ENCODE measurements around the gene MAPK11. TPM values are rescaled to one million over a fixed set of nuclear protein-coding genes. Genes with fewer than 3 reads are reported as not detected.

MAPK11 gene
- total and polyA plus RNA-seq, 2 donors (not counting 1 experiment from before 2014, with no cell fraction given): 8.1 to 9.9 TPM

DNA sequence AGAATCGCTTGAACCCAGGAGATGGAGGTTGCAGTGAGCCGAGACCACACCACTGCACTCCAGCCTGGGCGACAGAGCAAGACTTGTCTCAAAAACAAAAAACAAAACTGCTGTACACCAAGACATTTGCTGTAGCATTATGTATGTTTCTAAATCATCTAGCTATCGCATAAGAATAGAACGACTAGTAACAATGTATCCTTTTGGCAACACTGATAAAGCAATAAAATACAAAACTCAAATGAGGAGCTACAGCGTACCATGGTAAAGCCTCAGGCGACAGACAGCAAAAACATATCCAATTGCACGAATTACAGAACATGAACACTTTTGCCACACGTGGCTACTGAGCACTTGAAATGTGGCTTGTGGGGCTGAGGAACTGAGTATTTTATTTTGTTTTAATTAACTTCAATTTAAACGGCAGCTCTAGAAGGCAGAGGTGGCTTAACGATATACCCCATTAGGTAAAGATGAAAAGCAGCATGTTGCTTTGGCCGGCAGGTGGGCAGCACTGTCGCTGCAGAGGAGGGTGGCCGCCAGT lies 27.7 kb downstream of the MAPK11 start:
- peaks cover 74% of the 10 kb centered on the region for H4K20me1 ChIP-seq (ENCODE audit: control insufficient read depth, insufficient read depth, low read length, poor library complexity, severe bottlenecking)
- peak overlapping the region; percentile 19 for H3K9ac ChIP-seq (ENCODE audit: low read length)
- DNase-seq (no peak), ATAC-seq (ENCODE audit: low read depth) (no peak)
- TF ChIP-seq, protein P1, sequence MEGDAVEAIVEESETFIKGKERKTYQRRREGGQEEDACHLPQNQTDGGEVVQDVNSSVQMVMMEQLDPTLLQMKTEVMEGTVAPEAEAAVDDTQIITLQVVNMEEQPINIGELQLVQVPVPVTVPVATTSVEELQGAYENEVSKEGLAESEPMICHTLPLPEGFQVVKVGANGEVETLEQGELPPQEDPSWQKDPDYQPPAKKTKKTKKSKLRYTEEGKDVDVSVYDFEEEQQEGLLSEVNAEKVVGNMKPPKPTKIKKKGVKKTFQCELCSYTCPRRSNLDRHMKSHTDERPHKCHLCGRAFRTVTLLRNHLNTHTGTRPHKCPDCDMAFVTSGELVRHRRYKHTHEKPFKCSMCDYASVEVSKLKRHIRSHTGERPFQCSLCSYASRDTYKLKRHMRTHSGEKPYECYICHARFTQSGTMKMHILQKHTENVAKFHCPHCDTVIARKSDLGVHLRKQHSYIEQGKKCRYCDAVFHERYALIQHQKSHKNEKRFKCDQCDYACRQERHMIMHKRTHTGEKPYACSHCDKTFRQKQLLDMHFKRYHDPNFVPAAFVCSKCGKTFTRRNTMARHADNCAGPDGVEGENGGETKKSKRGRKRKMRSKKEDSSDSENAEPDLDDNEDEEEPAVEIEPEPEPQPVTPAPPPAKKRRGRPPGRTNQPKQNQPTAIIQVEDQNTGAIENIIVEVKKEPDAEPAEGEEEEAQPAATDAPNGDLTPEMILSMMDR (IDR thresholded peaks at IDR 0.05): no peak
- TF ChIP-seq EZH2 (IDR thresholded peaks at IDR 0.05; ENCODE audit: borderline replicate concordance, insufficient read depth, low read depth, low read length, poor library complexity, severe bottlenecking): no peak
- Mint-ChIP-seq H3K9me3 (ENCODE audit: insufficient read depth) (no peaks in the 10 kb centered on the region), H3K27ac (peak overlapping the region; percentile 53), H3K27me3 (no peaks in the 10 kb centered on the region), H3K4me1 (peaks cover 36% of the 10 kb centered on the region), H3K4me3 (peak overlapping the region; percentile 96)
- 64% methylated on average over 5 of the region's 14 CpGs for WGBS (ENCODE audit: insufficient coverage)
- no peak overlapping the region for H2AFZ ChIP-seq (ENCODE audit: insufficient read depth, low read depth, low read length, poor library complexity, severe bottlenecking)
- peak overlapping the region; percentile 93 for H3K4me2 ChIP-seq (replicated peaks; ENCODE audit: low read depth, low read length, poor library complexity, severe bottlenecking)
- no peaks in the 10 kb centered on the region for H3K9me3 ChIP-seq (ENCODE audit: control extremely low read depth in 1 of 3, control insufficient read depth in 2 of 3, insufficient read depth in 1 of 3, low read length in 2 of 3)
- CTCF ChIA-PET: interaction anchor here (0.7 to 2.6 kb wide), 15 partner anchors 9 to 474 kb away, joined by 3 to 20 read pairs (median 5); partner anchors contain the start of genes DENND6B, HDAC10 and SCO2
- peaks cover 89% of the 10 kb centered on the region for H3K79me2 ChIP-seq (ENCODE audit: control insufficient read depth, insufficient read depth, low read length)
- H3K36me3 ChIP-seq (replicated peaks in 1 of 2; ENCODE audit: control extremely low read depth in 1 of 2, control insufficient read depth in 1 of 2, extremely low read depth in 1 of 2, insufficient read depth in 2 of 2, low read length in 1 of 2): peaks cover 0 to 32% of the 10 kb centered on the region in 2 experiments
- H3K4me3 ChIP-seq (ENCODE audit: control extremely low read depth in 1 of 5, extremely low read depth in 1 of 5, insufficient read depth in 1 of 5, low read depth in 2 of 5, low read length in 4 of 5): peak overlapping the region in 3 of 5 experiments; percentile 12 to 48 (median 25)
- POLR2A ChIA-PET: interaction anchor here (0.7 kb wide), 1 partner anchor 44 kb away, joined by 3 read pairs; no protein-coding TSS in a partner anchor
- H3K4me1 ChIP-seq (ENCODE audit: control insufficient read depth in 2 of 2, insufficient read depth in 2 of 2, low read length in 2 of 2): peaks cover 30 to 50% of the 10 kb centered on the region in 2 donors
- intact Hi-C loops (cut with micrococcal nuclease): no loop called here
- H3K27ac ChIP-seq (ENCODE audit: low read length in 2 of 2): no peak overlapping the region
- no peaks in the 10 kb centered on the region for H3K27me3 ChIP-seq (replicated peaks in 1 of 4; ENCODE audit: control extremely low read depth in 1 of 4, control insufficient read depth in 3 of 4, insufficient read depth in 4 of 4, low read length in 3 of 4)

DNA sequence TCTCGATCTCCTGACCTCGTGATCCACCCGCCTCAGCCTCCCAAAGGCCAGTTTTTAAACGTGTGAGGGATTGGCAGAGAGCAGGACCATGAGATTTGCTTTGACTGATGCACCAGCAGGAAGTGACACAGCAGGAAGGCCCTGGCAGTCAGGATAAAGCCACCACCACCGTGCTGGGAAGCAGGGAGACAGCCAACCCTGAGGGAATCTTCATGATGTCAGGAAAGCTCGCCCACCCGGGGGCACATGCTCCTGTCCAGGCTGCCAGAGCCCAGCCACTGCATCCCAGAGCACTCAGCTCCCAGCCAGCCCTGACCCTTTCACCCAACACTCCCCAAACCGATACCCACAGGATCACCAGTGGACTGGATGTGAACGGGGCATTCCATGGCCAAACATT lies 31.4 kb downstream of the MAPK11 start:
- DNase-seq: no peak
- peaks cover 20 to 30% of the 10 kb centered on the region in 2 donors for H3K4me1 ChIP-seq (ENCODE audit: control insufficient read depth in 2 of 2, insufficient read depth in 2 of 2, low read length in 2 of 2)
- TF ChIP-seq, protein P1 (IDR thresholded peaks at IDR 0.05): no peak
- no peak for TF ChIP-seq EZH2 (IDR thresholded peaks at IDR 0.05; ENCODE audit: borderline replicate concordance, insufficient read depth, low read depth, low read length, poor library complexity, severe bottlenecking)
- H3K4me1 Mint-ChIP-seq: peaks cover 29% of the 10 kb centered on the region
- peaks cover 0 to 28% of the 10 kb centered on the region in 2 experiments for H3K36me3 ChIP-seq (replicated peaks in 1 of 2; ENCODE audit: control extremely low read depth in 1 of 2, control insufficient read depth in 1 of 2, extremely low read depth in 1 of 2, insufficient read depth in 2 of 2, low read length in 1 of 2)
- no peaks in the 10 kb centered on the region for H3K27me3 ChIP-seq (replicated peaks in 1 of 4; ENCODE audit: control extremely low read depth in 1 of 4, control insufficient read depth in 3 of 4, insufficient read depth in 4 of 4, low read length in 3 of 4)
- H3K27ac ChIP-seq (ENCODE audit: low read length in 2 of 2): no peak overlapping the region
- no peaks in the 10 kb centered on the region for H3K27me3 Mint-ChIP-seq
- no peak overlapping the region for H2AFZ ChIP-seq (ENCODE audit: insufficient read depth, low read depth, low read length, poor library complexity, severe bottlenecking)
- H3K4me3 Mint-ChIP-seq: no peak overlapping the region
- H3K79me2 ChIP-seq (ENCODE audit: control insufficient read depth, insufficient read depth, low read length): peaks cover 97% of the 10 kb centered on the region
- H3K4me3 ChIP-seq (ENCODE audit: control extremely low read depth in 1 of 5, extremely low read depth in 1 of 5, insufficient read depth in 1 of 5, low read depth in 2 of 5, low read length in 4 of 5): no peak overlapping the region
- no peak overlapping the region for H3K4me2 ChIP-seq (replicated peaks; ENCODE audit: low read depth, low read length, poor library complexity, severe bottlenecking)
- ATAC-seq (ENCODE audit: low read depth): no peak
- peaks cover 0 to 5% (median 0%) of the 10 kb centered on the region in 3 donors for H3K9me3 ChIP-seq (ENCODE audit: control extremely low read depth in 1 of 3, control insufficient read depth in 2 of 3, insufficient read depth in 1 of 3, low read length in 2 of 3)
- CTCF ChIA-PET: interaction anchor here (0.7 to 3.9 kb wide), 6 partner anchors 13 to 382 kb away, joined by 3 to 21 read pairs (median 3); partner anchors contain the start of gene MAPK12
- 84% methylated on average over 7 of the region's 9 CpGs for WGBS (ENCODE audit: insufficient coverage)
- no peak overlapping the region for H3K27ac Mint-ChIP-seq
- H3K9ac ChIP-seq (ENCODE audit: low read length): no peak overlapping the region
- POLR2A ChIA-PET: interaction anchor here (0.6 kb wide), 1 partner anchor 69 kb away, joined by 4 read pairs; no protein-coding TSS in a partner anchor
- H3K9me3 Mint-ChIP-seq (ENCODE audit: insufficient read depth): no peaks in the 10 kb centered on the region
- H4K20me1 ChIP-seq (ENCODE audit: control insufficient read depth, insufficient read depth, low read length, poor library complexity, severe bottlenecking): peaks cover 89% of the 10 kb centered on the region
- intact Hi-C loops (cut with micrococcal nuclease): no loop called here

All from B cell (primary cell).